HEK293T (cell line): ENCODE data around the gene LYSET.

Experiments used
- CTCF ChIA-PET: fragments of 350-600 bp; formaldehyde crosslinking; extraction: SDS; loops from one replicate; lab custom pipeline; 2021; ENCODE audit warnings: antibody characterized with exemption, inconsistent platforms; lab: Yijun Ruan, JAX
- POLR2A ChIA-PET: fragments of 350-600 bp; formaldehyde crosslinking; extraction: SDS; loops from one replicate; lab custom pipeline; 2020; ENCODE audit warnings: antibody characterized with exemption, inconsistent platforms; lab: Yijun Ruan, JAX
- DNase-seq: peaks from one replicate; pipeline ENCODE4 v3.0.0; 2012; ENCODE audit warnings: mixed read lengths; ENCODE audit errors: extremely low spot score
- ARNT ChIP-seq: fragments of 450-650 bp; IDR thresholded peaks from 2 replicates; pipeline ENCODE4 v1.6.1; 2017; ENCODE audit warnings: mild to moderate bottlenecking
- BHLHE40 ChIP-seq: fragments of 450-650 bp; IDR thresholded peaks from 2 replicates; pipeline ENCODE4 v1.6.1; 2016; ENCODE audit warnings: mild to moderate bottlenecking, moderate library complexity, borderline replicate concordance
- CTBP1 ChIP-seq: fragments of 450-650 bp; IDR thresholded peaks from 2 replicates; pipeline ENCODE4 v1.6.1; 2016; ENCODE audit warnings: borderline replicate concordance
- ELF4 ChIP-seq: fragments of 450-650 bp; IDR thresholded peaks from 2 replicates; pipeline ENCODE4 v1.6.1; 2017; ENCODE audit warnings: antibody characterized with exemption
- FOXA1 ChIP-seq: fragments of 450-650 bp; IDR thresholded peaks from 2 replicates; pipeline ENCODE4 v1.6.1; 2016; ENCODE audit warnings: mild to moderate bottlenecking
- FOXK2 ChIP-seq: fragments of 450-650 bp; IDR thresholded peaks from 2 replicates; pipeline ENCODE4 v1.6.1; 2016; ENCODE audit warnings: mild to moderate bottlenecking
- FOXM1 ChIP-seq: fragments of 450-650 bp; IDR thresholded peaks from 2 replicates; pipeline ENCODE4 v1.6.1; 2017; ENCODE audit warnings: mild to moderate bottlenecking, borderline replicate concordance
- HDGF ChIP-seq: fragments of 450-650 bp; IDR thresholded peaks from 2 replicates; pipeline ENCODE4 v1.6.1; 2017; ENCODE audit warnings: antibody characterized with exemption, borderline replicate concordance
- L3MBTL2 ChIP-seq: fragments of 450-650 bp; conservative IDR thresholded peaks from 2 replicates; pipeline ENCODE4 v1.6.1; 2016; ENCODE audit warnings: mild to moderate bottlenecking
- LEF1 ChIP-seq: fragments of 450-650 bp; IDR thresholded peaks from 2 replicates; pipeline ENCODE4 v1.6.1; 2017; ENCODE audit warnings: mild to moderate bottlenecking, borderline replicate concordance
- NFRKB ChIP-seq: fragments of 450-650 bp; IDR thresholded peaks from 2 replicates; pipeline ENCODE4 v1.6.1; 2016; ENCODE audit warnings: mild to moderate bottlenecking, moderate library complexity
- SP1 ChIP-seq: fragments of 450-650 bp; IDR thresholded peaks from 2 replicates; pipeline ENCODE4 v1.6.1; 2017
- SUZ12 ChIP-seq: fragments of 450-650 bp; IDR thresholded peaks from 2 replicates; pipeline ENCODE4 v1.6.1; 2016; ENCODE audit warnings: mild to moderate bottlenecking
- TARDBP ChIP-seq: fragments of 450-650 bp; IDR thresholded peaks from 2 replicates; pipeline ENCODE4 v1.6.1; 2016
- ZNF384 ChIP-seq: fragments of 450-650 bp; IDR thresholded peaks from 2 replicates; pipeline ENCODE4 v1.6.1; 2016
- TF ChIP-seq, protein P1 (sequence below): fragments of 450-650 bp; IDR thresholded peaks from 2 replicates; pipeline ENCODE4 v1.6.1; 2016

Gene LYSET

DNA sequence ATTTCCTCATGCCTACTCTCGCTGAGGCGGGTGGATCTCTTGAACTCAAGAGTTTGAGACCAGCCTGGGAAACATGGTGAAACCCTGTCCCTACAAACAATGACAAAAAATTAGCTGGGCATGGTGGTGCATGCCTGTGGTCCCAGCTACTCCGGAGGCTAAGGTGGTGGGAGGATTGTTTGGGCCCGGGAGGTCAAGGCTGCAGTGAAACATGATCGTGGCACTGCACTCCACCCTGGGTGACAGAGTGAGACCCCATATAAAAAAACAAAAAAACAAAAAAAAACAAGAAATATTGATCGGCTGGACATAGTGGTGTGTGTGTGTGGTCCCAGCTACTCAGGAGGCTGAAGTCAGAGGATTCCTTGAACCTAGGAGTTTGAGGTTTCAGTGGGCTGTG is 9.6 kb upstream of the LYSET start:
- POLR2A ChIA-PET = interaction anchor here (4.3 kb wide), 1 partner anchor 9 kb away, joined by 29 read pairs; the partner anchor contains the start of genes LYSET and MOAP1
- CTCF ChIA-PET = interaction anchor here (0.6 to 1.7 kb wide), 4 partner anchors 15 to 107 kb away, joined by 3 to 10 read pairs (median 4); no protein-coding TSS in a partner anchor

DNA sequence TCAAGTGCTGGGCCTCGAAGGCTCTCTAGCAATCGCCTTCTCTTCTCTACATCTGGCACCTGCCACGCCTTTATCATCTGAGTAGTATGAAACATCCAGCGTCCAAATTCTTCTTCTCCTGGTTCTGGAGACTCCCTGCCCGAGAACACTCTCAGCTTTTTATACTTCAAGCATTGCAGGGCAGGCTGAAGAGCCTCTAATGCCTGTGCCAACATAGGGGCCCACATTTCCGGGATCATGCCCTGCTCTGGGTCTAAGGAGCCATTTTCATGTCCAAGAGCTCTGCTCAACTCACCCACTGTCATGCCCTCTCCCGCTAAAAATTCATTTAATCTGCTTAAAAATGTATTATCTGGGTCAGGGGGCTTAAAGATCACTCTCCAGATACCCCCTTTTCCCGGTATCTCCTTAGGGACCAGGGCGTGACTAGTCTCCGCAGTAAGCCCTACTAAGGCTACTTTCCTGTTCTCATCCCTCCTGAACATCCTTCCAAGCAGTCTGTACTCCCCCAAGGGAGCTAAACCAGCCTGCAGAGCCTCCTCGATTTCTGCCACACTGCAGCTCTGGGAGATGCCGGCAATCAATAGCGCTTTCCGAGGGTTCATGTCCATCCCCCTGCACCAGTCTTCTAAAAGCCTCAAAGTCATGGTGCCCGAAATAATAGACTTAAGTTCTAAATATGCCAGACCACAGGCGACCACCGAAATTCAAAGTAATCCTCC is 1.4 kb upstream of the LYSET start:
- no peak for DNase-seq
- TF ChIP-seq CTBP1 (no peak), FOXK2 (no peak), FOXA1 (no peak), HDGF (no peak), BHLHE40 (no peak), SUZ12 (no peak), ARNT (no peak), SP1 (no peak), TARDBP (no peak), ELF4 (no peak), FOXM1 (no peak)
- CTCF ChIA-PET = interaction anchor here (0.5 to 0.8 kb wide), 5 partner anchors 9 to 910 kb away, joined by 3 read pairs; no protein-coding TSS in a partner anchor
- POLR2A ChIA-PET = interaction anchor here (0.5 to 3.8 kb wide), 7 partner anchors 9 to 220 kb away, joined by 4 to 43 read pairs (median 17); partner anchors contain the start of genes GON7, ITPK1 and UBR7

More for the DNA sequence above, 9.6 kb upstream of the LYSET start:
- no peak for DNase-seq
- TF ChIP-seq SUZ12 = no peak
- no peak for TF ChIP-seq FOXA1
- no peak for TF ChIP-seq LEF1
- no peak for TF ChIP-seq NFRKB
- no peak for TF ChIP-seq CTBP1
- TF ChIP-seq FOXM1 = no peak
- TF ChIP-seq ZNF384 = no peak
- no peak for TF ChIP-seq TARDBP
- TF ChIP-seq ELF4 = no peak
- TF ChIP-seq, protein P1, sequence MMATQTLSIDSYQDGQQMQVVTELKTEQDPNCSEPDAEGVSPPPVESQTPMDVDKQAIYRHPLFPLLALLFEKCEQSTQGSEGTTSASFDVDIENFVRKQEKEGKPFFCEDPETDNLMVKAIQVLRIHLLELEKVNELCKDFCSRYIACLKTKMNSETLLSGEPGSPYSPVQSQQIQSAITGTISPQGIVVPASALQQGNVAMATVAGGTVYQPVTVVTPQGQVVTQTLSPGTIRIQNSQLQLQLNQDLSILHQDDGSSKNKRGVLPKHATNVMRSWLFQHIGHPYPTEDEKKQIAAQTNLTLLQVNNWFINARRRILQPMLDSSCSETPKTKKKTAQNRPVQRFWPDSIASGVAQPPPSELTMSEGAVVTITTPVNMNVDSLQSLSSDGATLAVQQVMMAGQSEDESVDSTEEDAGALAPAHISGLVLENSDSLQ = no peak
- no peak for TF ChIP-seq HDGF
- no peak for TF ChIP-seq BHLHE40
- TF ChIP-seq ARNT = no peak
- TF ChIP-seq L3MBTL2 = no peak
- no peak for TF ChIP-seq SP1
- no peak for TF ChIP-seq FOXK2

DNA sequence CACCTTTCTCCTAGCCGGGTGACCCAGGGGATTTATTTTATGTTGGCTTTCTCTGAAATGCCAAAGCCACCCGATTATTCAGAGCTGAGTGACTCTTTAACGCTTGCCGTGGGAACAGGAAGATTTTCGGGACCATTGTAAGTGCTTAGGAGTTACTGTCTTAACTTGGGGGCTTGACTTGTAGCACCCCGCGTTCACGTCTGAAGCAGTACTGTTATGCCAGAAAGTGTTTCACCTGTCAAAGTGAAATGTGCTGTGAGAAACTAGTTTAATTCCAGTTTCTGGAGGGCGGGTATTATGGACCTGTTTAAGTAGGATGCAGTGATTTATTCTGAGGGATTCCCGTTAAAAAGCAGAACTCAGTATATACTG is 218 bp downstream of the LYSET start:
- DNase-seq = no peak
- POLR2A ChIA-PET = interaction anchor here (0.6 to 3.8 kb wide), 12 partner anchors 8 to 437 kb away, joined by 3 to 43 read pairs (median 6); partner anchors contain the start of genes GON7, ITPK1, LGMN and UBR7
- TF ChIP-seq ARNT = no peak
- CTCF ChIA-PET = interaction anchor here (0.7 to 0.9 kb wide), 2 partner anchors 9 to 70 kb away, joined by 3 read pairs; no protein-coding TSS in a partner anchor

DNA sequence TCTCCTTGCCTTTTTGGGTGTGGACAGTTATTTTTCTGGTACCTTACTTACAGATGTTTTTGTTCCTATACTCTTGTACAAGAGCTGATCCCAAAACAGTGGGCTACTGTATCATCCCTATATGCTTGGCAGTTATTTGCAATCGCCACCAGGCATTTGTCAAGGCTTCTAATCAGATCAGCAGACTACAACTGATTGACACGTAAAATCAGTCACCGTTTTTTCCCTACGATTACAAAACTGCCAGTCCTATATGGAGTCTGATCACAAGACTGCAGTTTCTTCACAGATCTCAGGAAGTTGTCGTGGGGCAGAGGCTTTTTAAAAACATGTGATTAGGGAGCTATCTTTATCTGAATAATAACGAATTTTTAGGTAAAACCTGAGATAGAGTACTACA is 1.3 kb downstream of the LYSET start:
- no peak for DNase-seq
- POLR2A ChIA-PET = interaction anchor here (0.7 to 2.1 kb wide), 2 partner anchors 11 to 20 kb away, joined by 3 to 7 read pairs; partner anchors contain the start of genes GON7 and UBR7
- CTCF ChIA-PET = interaction anchor here (1.2 to 1.3 kb wide), 2 partner anchors 21 to 73 kb away, joined by 3 read pairs; no protein-coding TSS in a partner anchor
- TF ChIP-seq BHLHE40 (no peak), FOXK2 (no peak), L3MBTL2 (no peak), TARDBP (no peak), FOXM1 (no peak), NFRKB (no peak), HDGF (no peak), SP1 (no peak), ARNT (no peak), ELF4 (no peak), SUZ12 (no peak)
- TF ChIP-seq, protein P1 = no peak

DNA sequence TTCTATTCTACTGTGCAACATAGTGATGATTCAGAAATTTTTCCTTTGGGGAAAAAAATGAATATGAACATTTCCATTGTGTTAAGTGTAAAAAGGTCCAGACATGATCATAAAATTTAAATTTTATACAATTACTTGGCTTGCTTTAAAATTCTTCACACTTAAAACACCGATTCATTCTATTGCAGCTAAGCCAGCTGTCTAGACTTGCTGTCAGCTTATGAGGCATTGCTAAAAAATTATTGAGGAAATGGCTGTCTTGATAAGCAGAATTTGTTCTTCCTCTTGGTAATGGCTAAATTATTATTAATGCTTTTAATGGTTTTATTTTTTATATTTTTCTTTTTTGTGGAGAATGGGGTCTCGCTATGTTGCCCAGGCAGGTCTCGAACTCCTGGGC is 1.8 kb downstream of the LYSET start:
- CTCF ChIA-PET = interaction anchor here (1.2 to 1.3 kb wide), 2 partner anchors 21 to 73 kb away, joined by 3 read pairs; no protein-coding TSS in a partner anchor
- POLR2A ChIA-PET = interaction anchor here (0.7 to 2.1 kb wide), 3 partner anchors 10 to 70 kb away, joined by 3 to 7 read pairs (median 3); partner anchors contain the start of genes GON7 and UBR7
- DNase-seq = no peak
- TF ChIP-seq NFRKB (no peak), BHLHE40 (no peak)

DNA sequence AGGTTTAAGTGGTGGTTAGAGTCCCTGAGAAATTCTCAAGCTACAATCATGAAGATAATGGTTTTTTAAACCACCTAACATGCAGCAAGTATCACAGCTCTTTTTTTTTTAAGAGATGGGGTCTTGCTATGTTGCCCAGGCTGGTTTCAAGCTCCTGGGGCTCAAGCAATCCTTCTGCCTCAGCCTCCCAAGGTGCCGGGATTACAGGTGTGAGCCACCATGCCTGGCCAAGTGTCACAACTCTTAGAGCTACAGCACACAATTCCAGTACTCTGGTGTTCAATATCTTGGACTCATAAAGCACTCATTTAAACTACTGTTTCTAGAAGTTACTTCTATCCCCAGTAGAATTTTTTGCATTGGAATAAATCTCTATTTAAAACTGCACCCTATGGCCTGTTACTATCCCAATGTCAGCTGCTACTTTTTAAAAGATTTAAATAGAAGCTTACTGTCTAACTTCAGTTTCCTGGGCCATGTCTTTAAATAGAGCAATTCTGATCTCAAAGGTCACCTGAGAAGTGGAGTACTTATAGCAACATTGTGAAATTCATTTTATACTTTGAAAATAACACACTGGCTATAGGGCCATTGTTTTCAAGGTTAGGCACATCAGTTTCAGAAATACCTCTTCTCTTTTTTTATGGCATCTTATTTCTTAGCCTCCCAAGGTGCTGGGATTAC is 10.3 kb downstream of the LYSET start:
- ChIA-PET CTCF (no interaction called here), POLR2A (interaction anchor here (1.7 to 2.4 kb wide), 2 partner anchors 9 to 11 kb away, joined by 3 to 13 read pairs; partner anchors contain the start of genes LYSET and MOAP1)
- no peak for TF ChIP-seq FOXK2
- no peak for TF ChIP-seq ARNT
- no peak for TF ChIP-seq NFRKB
- no peak for TF ChIP-seq SUZ12
- TF ChIP-seq BHLHE40 = no peak
- DNase-seq = no peak

DNA sequence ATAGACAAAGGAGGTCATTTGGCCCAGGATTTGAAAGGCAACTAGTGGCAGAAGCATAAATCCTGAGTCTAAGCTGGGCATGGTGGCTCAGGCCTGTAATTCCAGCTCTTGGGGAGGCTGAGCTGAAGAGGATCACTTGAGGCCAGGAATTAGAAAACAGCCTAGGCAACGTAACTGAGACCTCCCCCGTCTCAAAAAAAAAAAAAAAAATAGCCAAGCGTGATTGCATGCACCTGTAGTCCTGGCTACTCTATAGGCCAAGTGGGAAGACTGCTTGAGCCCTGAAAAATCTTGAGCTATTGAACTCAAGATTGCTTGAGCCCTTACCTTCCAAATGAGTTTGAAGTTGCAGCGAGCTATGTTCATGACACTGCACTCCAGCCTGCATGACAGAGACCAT is 13.9 kb downstream of the LYSET start:
- TF ChIP-seq FOXA1 (no peak), SUZ12 (no peak), ARNT (no peak), SP1 (no peak), L3MBTL2 (no peak), LEF1 (no peak), ZNF384 (no peak), TARDBP (no peak), HDGF (no peak), FOXM1 (no peak), BHLHE40 (no peak), ELF4 (no peak), CTBP1 (no peak), NFRKB (no peak), FOXK2 (no peak)
- TF ChIP-seq, protein P1 = no peak
- DNase-seq = no peak
- ChIA-PET POLR2A (no interaction called here), CTCF (interaction anchor here (0.6 kb wide), 1 partner anchor 298 kb away, joined by 5 read pairs; no protein-coding TSS in a partner anchor)
